ENCODE data around the gene COL1A2. TPM values are rescaled to one million over a fixed set of nuclear protein-coding genes. Genes with fewer than 3 reads are reported as not detected.

The COL1A2 gene
- total and polyA plus RNA-seq, 2 donors (not counting 1 experiment from before 2014, with no cell fraction given), result 0.46 to 0.47 TPM

DNA sequence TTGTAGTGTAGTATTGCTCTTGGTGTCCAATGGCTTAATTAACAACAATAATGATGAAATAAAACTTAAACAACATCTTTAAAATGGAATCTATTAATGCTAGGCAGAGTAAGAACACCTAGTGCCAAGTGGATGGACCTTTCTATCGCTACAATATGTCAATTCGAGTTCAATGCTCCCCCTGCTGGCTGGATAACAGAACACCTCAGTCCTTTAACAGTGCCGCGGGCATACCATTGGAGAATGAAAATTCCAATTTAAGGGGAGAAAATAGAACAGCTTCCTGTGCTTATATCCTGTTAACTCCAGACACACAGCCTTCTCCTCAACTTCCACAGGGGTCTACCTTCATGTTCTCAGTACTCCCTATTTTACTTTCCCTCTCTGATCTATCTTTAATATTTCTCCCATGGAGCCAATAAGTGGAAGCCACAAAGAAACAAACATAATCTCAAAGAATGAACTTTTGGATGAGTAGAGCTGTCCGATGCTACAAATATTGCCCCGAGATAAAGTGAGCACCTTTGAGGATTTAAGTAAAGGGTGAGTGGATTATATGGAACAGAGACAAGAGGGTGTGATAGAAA lies 41.4 kb downstream of the COL1A2 start:
- Histone ChIP-seq H3K9me3 (ENCODE audit: control extremely low read depth in 1 of 3, control insufficient read depth in 2 of 3, insufficient read depth in 1 of 3, low read length in 2 of 3) (no peaks in the 10 kb centered on the region), H2AFZ (ENCODE audit: insufficient read depth, low read depth, low read length, poor library complexity, severe bottlenecking) (no peak overlapping the region), H3K36me3 (replicated peaks in 1 of 2; ENCODE audit: control extremely low read depth in 1 of 2, control insufficient read depth in 1 of 2, extremely low read depth in 1 of 2, insufficient read depth in 2 of 2, low read length in 1 of 2) (no peaks in the 10 kb centered on the region), H4K20me1 (ENCODE audit: control insufficient read depth, insufficient read depth, low read length, poor library complexity, severe bottlenecking) (no peaks in the 10 kb centered on the region), H3K4me3 (ENCODE audit: control extremely low read depth in 1 of 5, extremely low read depth in 1 of 5, insufficient read depth in 1 of 5, low read depth in 2 of 5, low read length in 4 of 5) (no peak overlapping the region), H3K79me2 (ENCODE audit: control insufficient read depth, insufficient read depth, low read length) (no peaks in the 10 kb centered on the region), H3K4me1 (ENCODE audit: control insufficient read depth in 2 of 2, insufficient read depth in 2 of 2, low read length in 2 of 2) (no peaks in the 10 kb centered on the region), H3K9ac (ENCODE audit: low read length) (no peak overlapping the region), H3K27me3 (replicated peaks in 1 of 4; ENCODE audit: control extremely low read depth in 1 of 4, control insufficient read depth in 3 of 4, insufficient read depth in 4 of 4, low read length in 3 of 4) (peaks cover 0 to 14% (median 7%) of the 10 kb centered on the region in 4 experiments), H3K27ac (ENCODE audit: low read length in 2 of 2) (no peak overlapping the region), H3K4me2 (replicated peaks; ENCODE audit: low read depth, low read length, poor library complexity, severe bottlenecking) (no peak overlapping the region)
- ChIA-PET CTCF (interaction anchor here (0.6 to 6.1 kb wide), 16 partner anchors 8 to 1254 kb away, joined by 3 to 59 read pairs (median 4); no protein-coding TSS in a partner anchor), POLR2A (no interaction called here)
- TF ChIP-seq, protein P1, sequence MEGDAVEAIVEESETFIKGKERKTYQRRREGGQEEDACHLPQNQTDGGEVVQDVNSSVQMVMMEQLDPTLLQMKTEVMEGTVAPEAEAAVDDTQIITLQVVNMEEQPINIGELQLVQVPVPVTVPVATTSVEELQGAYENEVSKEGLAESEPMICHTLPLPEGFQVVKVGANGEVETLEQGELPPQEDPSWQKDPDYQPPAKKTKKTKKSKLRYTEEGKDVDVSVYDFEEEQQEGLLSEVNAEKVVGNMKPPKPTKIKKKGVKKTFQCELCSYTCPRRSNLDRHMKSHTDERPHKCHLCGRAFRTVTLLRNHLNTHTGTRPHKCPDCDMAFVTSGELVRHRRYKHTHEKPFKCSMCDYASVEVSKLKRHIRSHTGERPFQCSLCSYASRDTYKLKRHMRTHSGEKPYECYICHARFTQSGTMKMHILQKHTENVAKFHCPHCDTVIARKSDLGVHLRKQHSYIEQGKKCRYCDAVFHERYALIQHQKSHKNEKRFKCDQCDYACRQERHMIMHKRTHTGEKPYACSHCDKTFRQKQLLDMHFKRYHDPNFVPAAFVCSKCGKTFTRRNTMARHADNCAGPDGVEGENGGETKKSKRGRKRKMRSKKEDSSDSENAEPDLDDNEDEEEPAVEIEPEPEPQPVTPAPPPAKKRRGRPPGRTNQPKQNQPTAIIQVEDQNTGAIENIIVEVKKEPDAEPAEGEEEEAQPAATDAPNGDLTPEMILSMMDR (IDR thresholded peaks at IDR 0.05), result peak; percentile 90
- TF ChIP-seq EZH2 (IDR thresholded peaks at IDR 0.05; ENCODE audit: borderline replicate concordance, insufficient read depth, low read depth, low read length, poor library complexity, severe bottlenecking), result no peak
- peaks cover 26% of the 10 kb centered on the region for H3K27me3 Mint-ChIP-seq
- no peak overlapping the region for H3K4me3 Mint-ChIP-seq
- intact Hi-C loops (cut with micrococcal nuclease), result loop anchor here (1.0 to 5.0 kb wide), 4 partner anchors 533 to 1191 kb away; no protein-coding TSS in a partner anchor
- peak; percentile 78 for ATAC-seq (ENCODE audit: low read depth)
- H3K27ac Mint-ChIP-seq, result no peak overlapping the region
- no CpG with 5 or more reads among the region's 6 CpGs for WGBS (ENCODE audit: insufficient coverage)
- no peaks in the 10 kb centered on the region for H3K4me1 Mint-ChIP-seq
- peak; percentile 71 for DNase-seq
- H3K9me3 Mint-ChIP-seq (ENCODE audit: insufficient read depth), result no peaks in the 10 kb centered on the region

DNA sequence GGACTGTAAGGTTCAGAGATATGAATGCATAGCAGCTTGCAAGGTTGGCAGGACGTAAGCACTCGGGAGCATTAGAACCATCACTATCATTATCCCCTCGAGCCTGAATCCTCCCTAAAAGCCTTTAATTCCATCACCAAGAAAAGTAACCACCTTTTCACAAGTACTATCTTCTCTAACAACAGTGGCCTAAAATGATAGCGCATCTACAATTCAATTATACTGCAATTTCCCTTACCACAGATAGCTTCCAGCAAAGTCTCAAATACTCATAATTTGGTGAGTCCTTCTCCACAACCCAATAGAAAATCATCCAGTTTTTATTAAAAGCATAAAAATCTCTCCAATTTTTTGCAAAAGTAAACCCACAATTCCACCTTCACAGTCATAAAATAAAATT lies 42.0 kb downstream of the COL1A2 start:
- no peak overlapping the region for H3K27ac Mint-ChIP-seq
- Histone ChIP-seq H3K4me3 (ENCODE audit: control extremely low read depth in 1 of 5, extremely low read depth in 1 of 5, insufficient read depth in 1 of 5, low read depth in 2 of 5, low read length in 4 of 5) (no peak overlapping the region), H3K27ac (ENCODE audit: low read length in 2 of 2) (no peak overlapping the region), H4K20me1 (ENCODE audit: control insufficient read depth, insufficient read depth, low read length, poor library complexity, severe bottlenecking) (no peaks in the 10 kb centered on the region), H3K36me3 (replicated peaks in 1 of 2; ENCODE audit: control extremely low read depth in 1 of 2, control insufficient read depth in 1 of 2, extremely low read depth in 1 of 2, insufficient read depth in 2 of 2, low read length in 1 of 2) (no peaks in the 10 kb centered on the region), H3K9ac (ENCODE audit: low read length) (no peak overlapping the region), H3K9me3 (ENCODE audit: control extremely low read depth in 1 of 3, control insufficient read depth in 2 of 3, insufficient read depth in 1 of 3, low read length in 2 of 3) (no peaks in the 10 kb centered on the region), H3K79me2 (ENCODE audit: control insufficient read depth, insufficient read depth, low read length) (no peaks in the 10 kb centered on the region), H3K4me1 (ENCODE audit: control insufficient read depth in 2 of 2, insufficient read depth in 2 of 2, low read length in 2 of 2) (no peaks in the 10 kb centered on the region), H2AFZ (ENCODE audit: insufficient read depth, low read depth, low read length, poor library complexity, severe bottlenecking) (no peak overlapping the region), H3K27me3 (replicated peaks in 1 of 4; ENCODE audit: control extremely low read depth in 1 of 4, control insufficient read depth in 3 of 4, insufficient read depth in 4 of 4, low read length in 3 of 4) (peaks cover 0 to 14% (median 7%) of the 10 kb centered on the region in 4 experiments), H3K4me2 (replicated peaks; ENCODE audit: low read depth, low read length, poor library complexity, severe bottlenecking) (no peak overlapping the region)
- H3K4me3 Mint-ChIP-seq, result no peak overlapping the region
- TF ChIP-seq EZH2 (IDR thresholded peaks at IDR 0.05; ENCODE audit: borderline replicate concordance, insufficient read depth, low read depth, low read length, poor library complexity, severe bottlenecking), result no peak
- no peaks in the 10 kb centered on the region for H3K9me3 Mint-ChIP-seq (ENCODE audit: insufficient read depth)
- CTCF ChIA-PET, result interaction anchor here (0.6 to 6.1 kb wide), 14 partner anchors 9 to 1254 kb away, joined by 3 to 59 read pairs (median 4); no protein-coding TSS in a partner anchor
- WGBS (ENCODE audit: insufficient coverage), result 97% methylated on average over 4 of the region's 4 CpGs
- DNase-seq, result no peak
- H3K4me1 Mint-ChIP-seq, result no peaks in the 10 kb centered on the region
- POLR2A ChIA-PET, result no interaction called here
- intact Hi-C loops (cut with micrococcal nuclease), result loop anchor here (1.0 to 5.0 kb wide), 4 partner anchors 534 to 1191 kb away; no protein-coding TSS in a partner anchor
- H3K27me3 Mint-ChIP-seq, result peaks cover 26% of the 10 kb centered on the region
- ATAC-seq (ENCODE audit: low read depth), result no peak
